HG02981 (cell line): ENCODE measurements around the gene GOLGA7B.

Experiments
- ATAC-seq: cut with Tn5 transposase; IDR thresholded peaks from one replicate; pipeline ENCODE4 v1.9.1; 2021; ENCODE audit warnings: mild to moderate bottlenecking, moderate library complexity; ENCODE audit not compliant: unreplicated experiment

Gene GOLGA7B

DNA sequence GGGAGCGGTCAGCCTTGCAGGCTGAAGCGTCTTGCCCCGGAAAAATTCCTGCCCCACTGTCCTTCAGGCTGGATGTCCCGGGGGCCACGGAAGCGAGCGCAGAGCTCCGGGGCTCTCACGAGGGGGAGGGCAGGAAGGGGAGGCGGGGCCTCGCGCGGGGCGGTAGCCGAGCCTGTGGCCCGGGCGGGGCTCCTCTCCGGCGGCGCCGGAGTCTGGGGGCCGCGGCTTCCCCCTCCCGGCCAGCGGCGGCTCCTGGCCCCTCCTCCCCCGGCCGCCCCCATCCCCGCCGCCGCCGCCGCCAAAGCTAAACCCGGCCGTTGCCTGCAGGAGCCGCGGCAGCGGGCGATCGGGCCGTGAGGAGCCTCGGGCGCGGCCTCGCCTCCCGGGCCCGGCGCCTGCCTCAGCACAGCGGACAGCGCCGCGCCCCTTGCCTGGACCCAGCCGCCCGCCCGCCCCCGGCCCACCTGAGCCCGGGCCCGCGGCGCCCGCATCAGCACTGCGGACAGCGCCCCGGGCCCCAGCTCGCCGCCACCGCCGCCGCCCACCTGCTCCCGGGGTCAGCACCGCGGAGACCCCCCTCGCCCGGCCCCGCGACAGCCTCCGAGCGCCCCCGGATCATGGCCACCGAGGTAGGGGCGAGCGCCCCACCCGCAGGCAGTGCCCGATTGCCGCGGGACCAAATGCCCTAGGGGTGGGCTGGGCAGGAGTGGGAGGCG, at the start of gene GOLGA7B:
GOLGA7B (plus strand) TSS at position 157 of the 716 bp plus-strand sequence; CDS start at position 618, 461 bp downstream.
- ATAC-seq: peak; percentile 69

DNA sequence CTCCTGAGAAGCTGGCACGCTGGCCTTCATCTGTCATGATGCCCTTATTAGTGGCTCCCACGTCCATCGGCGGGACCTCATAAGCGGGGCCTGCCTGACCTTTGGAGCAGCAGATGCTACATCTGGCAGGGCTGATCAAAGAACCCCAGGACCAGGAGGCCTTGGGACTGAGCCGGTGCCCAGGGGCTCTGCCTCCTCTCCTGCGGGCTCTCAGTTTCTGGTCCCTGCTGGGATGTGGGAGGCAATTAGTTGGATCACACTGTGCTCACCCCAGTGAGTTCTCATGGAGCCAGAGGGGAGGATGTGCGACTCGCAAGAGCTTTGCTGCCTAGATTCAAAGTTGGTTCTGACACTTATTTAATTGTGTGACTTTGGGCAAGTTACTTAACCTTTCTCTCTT, 49.2 kb upstream of the GOLGA7B start:
- no peak for ATAC-seq

DNA sequence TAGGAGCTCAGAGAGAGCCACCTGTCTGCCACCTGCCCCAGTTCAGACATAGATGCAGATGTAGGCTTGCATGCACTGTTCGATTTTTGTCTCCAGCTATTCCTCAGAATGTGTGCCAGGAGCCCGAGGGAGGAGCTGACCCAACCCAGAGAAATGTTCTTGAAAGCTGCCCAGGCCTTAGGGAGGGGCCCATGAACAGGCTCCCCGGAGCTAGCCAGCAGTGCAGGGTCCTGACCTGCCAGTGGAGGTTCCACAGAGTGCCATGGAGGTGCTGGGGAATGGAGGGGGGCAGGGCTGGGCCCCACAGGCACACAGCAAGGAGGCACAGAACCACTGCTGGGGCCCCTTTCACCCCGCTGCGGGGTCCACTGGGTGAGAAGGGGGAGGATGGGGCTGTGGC, 48.2 kb upstream of the GOLGA7B start:
- ATAC-seq: no peak

DNA sequence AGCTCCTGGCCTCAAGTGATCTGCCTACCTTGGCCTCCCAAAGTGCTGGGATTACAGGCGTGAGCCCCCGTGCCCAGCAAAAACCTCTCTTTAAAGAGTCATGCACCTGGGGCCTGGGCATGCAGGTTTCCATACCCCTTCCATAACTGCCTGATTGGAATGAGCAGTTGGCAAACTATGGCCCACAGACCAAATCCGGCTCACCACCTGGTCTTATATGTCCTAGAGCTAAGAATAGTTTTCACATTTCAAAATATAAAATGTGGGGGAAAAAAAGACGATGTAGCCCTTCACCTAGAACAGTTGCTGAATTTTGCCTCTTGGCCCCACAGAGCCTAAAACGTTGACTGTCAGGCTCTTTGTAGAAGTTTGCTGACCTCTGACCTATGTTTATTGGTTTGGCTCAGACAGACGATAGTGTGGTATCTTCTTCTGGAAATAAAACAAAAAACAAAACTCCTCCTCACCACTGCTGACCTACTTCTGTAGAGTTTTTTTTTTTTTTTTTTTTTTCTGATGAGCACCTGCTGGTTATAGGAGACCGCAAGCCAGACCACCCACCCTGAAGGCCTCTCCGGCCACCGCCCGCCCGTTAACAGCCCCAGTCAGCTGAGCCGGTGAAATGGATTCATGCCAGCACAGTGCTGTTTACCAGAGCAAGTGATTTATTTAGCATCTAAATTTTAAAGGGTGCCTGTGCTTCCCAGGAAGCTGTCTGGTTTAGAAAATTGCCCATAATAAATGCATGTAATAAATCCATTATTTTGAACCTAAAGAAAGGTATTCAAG, 44.4 kb upstream of the GOLGA7B start:
- no peak for ATAC-seq

DNA sequence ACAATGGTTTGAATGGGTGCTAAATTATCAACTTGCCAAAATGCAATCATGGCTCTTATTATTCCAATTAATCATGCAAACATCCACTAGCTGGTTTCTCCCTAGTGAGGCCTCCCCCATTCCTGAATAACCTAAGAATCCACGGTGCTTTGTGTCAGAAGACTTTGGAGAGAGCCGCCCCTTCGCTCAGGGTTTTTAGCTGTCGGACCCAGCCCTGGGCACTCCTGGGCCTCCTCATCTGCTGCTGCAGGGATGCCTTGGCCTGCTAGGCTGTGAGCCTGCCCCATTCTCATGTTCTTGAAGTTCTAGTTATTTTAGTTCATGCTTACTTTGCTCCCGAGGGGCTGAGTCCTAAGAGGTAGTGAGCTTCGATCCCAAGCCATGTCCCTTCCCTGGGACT, 43.7 kb upstream of the GOLGA7B start:
- ATAC-seq: no peak

DNA sequence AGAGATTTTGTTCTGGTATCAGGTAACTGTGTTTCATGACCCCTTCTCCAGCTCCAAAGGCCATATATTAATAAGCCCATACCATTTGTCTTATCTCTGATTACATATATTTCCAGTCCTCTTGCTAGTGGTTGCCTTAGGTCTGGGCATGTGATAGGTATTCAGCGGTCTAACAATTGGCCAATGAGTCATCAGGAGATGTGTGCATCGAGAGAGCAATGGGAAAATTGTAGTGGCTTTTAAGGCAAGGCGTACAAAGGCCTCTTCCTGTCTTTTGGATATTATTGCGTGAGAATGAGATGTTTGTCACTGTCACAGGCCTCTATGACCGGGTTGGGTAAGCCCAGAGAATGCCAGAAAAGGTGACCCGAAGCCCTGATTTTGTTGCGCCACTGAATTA, 39.2 kb upstream of the GOLGA7B start:
- ATAC-seq: no peak

DNA sequence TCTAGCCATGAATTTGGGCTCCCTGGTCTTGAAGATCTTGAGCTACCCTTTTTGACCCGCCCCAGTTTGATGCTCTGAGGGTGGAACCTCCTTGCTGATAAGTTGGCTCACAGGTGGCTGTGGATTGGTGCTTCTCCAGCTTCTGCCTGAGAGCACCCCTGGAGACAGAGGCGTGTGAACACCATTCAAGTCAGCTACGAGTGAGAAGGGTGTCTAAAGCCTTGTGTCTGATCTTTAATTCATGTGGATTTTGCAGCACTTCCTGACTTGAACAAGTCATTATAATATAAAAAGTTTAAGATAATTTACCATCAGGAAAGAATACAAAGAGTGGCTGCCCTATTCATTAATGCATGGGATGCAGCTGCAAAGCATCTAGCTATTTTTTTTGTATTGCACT, 37.7 kb upstream of the GOLGA7B start:
- no peak for ATAC-seq

DNA sequence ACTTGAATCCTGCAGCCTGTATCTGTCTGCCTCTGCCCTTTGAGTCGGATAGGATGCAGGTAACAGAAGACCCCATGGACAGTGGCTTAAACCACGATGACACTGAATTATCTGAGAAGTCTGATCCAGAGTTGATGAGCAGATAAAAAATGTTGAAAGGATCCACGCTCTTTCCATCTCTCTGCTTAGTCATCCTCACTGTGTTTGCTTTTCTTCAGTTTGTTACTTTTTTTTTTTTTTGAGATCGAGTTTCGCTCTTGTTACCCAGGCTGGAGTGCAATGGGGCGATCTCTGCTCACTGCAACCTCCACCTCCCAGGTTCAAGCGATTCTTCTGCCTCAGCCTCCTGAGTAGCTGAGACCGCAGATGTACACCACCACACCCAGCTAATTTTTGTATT, 36.9 kb upstream of the GOLGA7B start:
- ATAC-seq: no peak

DNA sequence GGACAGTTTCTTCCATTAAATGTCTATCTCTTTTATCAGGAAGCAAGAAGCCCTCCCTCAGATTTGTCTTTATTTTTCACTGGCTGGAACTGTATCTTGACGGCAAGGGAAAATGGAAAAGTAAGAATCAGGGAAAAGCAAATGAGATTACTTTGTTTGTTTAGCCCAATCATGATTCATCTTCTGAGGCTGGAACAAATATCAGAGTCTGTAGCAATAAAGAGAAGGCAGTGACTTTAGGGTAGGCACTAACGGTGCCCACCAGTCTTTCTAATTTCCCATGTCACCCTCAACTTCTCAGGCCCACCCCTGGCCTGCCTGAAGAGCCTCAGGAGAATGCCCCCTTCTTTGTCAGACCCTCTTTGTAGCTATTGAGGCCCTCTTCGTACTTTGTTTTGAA, 36.3 kb upstream of the GOLGA7B start:
- ATAC-seq: no peak

DNA sequence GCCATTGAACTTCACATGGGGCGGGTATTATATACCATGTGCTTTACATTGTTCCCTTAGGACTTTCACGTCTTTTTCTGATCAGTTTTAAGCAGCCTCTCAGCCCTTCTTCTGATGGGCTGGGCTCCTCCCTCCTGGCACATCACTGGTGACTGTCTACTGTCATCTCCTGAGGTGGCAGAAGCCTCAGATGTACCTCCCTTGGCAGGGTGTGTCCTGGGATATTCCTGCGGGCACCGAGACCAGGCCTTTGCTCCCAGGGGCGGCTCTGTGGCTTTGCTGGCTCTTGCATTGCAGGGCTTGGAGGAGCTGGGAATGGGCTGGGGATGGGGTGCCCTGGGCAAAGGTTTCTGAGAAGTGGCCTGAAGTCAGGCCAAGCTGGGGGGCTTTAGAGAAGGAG, 34.6 kb upstream of the GOLGA7B start:
- no peak for ATAC-seq

DNA sequence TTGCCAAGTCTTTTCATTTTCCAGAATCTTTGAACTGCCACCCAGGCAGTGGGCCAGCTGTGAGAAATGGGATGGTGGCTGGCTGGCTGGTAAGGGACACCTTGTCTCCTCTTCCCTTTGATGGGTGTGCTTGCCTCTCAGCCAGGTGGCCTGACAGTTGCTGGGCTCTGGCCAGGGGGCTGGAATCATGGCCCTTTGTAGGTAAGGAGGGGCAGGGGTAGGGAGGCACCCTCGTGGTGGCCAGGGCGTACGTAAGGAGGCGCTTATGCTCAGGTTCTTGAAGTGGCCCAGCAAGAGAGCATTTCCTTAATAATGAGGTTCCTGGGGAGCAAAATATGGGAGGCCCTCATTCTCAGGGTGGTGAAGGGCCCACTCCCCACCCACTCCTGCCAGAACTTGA, 33.0 kb upstream of the GOLGA7B start:
- no peak for ATAC-seq

DNA sequence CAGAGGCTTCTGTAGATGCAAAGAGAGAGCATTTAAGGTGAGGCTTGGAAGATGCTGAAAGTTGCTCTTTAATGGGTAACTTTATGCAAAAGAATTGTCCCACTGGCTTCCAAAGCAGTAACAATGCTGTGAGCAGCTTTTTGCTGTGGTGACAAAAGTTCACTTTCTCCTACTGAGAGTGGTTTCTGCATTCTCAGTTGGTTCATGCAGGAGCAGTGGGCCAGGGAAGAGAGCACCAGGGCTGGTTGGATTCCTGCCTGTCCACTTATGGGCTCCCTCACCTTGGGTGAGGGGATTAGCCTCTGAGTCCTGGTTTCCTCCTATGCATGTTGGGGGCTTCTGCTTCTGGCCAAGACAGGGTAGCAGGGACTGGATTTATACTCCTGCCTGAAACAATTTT, 31.1 kb upstream of the GOLGA7B start:
- no peak for ATAC-seq

DNA sequence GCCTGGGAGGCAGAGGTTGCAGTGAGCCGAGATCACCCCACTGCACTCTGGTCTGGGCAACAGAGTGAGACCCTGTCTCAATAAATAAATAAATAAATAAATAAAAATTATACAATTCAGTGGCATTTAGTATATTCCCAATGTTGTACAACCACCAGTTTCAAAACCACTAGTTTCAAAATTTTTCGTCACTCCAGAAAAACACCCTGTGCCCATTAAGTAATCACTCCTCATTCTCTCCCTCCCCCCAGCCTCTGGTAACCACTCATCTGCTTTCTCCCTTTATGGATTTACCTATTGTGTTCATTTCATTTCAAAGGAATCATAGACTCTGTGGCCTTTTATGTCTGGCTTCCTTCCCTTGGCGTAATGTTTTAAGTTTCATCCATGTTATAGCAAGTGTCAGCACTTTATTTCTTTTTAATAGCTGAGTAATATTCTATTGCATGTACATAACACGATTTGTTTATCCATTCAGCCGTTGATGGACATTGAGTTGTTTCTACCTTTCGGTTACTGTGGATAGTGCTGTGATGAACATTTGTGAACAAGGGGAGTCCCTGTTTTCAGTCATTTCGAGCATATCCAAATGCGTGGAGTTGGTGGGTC, 29.4 kb upstream of the GOLGA7B start:
- no peak for ATAC-seq

DNA sequence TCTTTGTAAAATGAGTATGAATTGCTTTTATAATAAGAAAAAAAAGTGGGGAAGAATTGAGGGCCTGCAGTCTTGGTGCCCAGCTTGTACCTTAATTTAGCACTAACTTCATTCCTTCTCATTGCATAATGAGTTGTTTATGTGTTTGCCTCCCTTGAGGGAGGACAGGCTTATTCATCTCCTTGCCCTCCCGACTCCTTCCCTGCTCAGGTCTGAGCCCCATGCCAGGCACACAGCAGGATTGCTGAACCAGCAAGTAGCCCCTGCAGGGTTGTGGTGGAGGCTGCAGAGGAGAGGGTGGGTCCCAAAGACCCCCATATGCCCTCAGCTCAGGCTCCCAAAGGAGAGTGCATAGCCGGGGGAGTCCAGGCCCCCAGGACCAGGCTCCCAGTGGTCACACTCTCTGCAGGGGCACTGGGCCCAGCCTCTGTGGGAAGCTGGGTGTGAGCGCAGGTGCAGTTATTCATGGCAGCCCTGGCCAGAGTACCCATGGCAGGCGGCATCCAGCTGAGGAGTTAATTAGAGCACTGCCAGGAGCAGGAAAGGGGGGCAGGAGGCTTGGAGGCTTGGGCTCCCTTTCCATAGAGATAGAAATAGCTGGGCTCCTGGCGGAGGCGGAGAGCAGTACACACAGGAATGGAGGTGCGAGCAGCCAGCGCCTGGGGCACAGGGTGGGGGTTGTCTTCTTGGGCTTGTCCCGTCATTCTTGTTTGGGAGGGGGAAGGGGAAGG, 28.2 kb upstream of the GOLGA7B start:
- ATAC-seq: no peak

DNA sequence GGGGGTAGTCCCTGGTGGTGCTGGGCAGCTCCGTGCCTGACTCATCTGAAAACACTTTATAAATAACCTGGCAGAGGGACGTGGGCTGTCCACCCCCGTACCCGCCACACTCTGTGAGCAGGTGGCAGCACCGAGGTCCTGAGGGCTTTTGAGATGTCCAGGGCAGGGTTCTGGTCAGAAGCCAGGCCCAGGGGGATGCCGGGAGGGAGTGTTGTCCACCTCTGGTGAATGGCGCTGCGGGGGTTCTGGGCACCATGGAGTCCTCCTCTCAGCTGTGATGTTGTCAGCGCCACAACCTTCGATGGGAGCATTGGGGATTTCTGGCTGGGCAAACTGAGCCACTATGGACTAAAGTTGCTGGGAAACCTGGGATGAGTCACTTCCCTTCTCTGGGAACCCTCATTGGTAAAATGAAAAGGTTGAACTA, 27.4 kb upstream of the GOLGA7B start:
- ATAC-seq: no peak

DNA sequence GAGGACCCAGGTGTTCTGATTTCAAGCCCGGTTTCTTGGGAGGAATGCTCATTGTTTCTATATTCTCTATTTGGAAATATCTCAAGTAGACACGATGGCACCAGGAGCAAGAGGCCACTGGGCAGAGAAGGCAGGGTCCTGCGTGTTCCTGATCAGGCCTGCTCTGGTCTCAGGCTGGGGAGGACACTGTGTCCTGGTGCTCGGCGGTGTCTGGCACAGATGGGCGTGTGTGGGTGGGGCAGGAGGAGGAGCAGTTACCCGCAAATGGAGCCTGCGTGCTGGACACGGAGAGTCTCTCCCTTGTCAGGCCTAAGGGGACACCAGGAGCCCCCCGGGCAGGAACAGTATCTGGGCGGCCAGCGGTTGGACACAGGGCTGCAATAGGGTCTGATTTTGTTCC, 25.9 kb upstream of the GOLGA7B start:
- ATAC-seq: no peak

DNA sequence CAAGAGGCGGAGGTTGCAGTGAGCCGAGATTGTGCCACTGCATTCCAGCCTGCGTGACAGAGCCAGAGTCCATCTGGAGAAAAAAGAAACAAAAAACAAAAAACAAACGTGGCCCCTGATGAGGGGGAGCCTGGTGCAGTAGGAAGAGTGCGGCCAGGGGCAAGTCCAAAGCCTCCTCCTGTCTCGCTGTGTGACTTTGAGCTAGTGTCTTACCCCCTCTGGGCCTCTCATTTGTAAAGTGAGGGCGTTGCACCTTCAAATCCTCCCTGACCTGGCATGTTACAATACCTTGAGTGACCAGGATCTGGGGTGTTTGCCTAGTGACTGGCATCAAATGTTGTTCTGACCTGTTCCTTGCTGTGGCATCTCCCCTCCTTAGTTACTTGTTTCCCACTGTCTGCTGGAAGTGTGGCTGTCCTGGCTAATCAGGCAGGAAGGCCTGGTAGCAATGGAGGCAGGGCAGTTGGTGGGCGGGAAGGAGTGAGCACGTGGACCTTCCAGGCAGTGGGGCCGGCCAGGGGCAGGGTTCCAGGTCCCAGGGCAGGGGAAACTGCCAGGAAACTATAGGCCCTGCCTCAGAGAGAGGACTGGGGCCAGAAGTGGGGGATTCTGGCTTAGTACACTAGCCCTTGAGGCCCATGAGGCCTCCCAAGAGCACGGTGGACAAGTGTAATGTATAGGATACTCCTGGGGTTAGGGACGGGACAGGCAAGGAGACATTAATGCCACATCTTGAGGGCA, 24.5 kb upstream of the GOLGA7B start:
- ATAC-seq: no peak

DNA sequence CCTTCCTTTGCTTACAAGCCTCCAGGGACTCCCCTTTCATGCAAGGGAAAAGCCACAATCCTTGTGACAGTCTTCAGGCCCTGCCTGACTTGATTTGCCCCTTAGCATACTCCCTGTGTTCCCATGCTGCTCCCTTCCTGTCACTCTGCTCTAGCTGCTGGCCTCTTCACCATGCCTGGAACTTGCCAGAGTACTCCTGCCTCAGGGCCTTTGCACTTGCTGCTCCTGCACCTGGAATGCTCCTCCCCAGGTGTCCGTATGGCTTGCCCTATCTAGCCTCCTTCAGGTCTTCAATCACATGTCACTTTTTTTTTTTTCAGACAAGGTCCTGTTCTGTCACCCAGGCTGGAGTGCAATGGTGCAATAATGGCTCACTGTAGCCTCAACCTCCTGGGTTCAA, 22.8 kb upstream of the GOLGA7B start:
- no peak for ATAC-seq

DNA sequence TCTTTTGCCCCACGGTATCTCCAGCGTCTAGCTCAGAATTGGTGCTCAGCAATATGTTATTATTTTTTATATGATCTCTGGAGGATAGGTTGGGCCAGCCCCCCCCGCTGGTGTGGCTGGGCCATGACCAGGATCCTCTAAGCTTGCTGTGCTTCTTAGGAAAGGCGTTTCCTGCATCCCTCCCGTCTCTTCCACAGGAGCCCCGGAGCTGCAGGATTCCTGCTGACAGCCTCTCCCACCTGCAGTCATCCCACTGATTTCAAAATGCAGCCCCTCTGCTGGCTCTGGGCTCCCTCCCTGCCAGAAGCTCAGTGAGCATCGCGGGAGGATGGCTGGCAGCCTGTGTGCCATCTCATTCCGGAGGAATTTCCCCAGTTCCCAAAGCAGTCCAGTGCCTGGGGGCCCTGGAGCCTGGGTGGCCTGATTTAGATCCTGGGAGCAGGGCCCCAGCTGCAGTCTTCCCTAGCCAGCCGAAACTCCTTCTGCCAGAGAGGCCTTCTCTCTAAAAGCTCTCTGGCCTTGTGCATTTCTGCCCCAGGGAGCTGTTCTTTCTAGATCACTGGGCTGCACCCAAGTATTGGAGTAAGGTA, 21.8 kb upstream of the GOLGA7B start:
- ATAC-seq: no peak

DNA sequence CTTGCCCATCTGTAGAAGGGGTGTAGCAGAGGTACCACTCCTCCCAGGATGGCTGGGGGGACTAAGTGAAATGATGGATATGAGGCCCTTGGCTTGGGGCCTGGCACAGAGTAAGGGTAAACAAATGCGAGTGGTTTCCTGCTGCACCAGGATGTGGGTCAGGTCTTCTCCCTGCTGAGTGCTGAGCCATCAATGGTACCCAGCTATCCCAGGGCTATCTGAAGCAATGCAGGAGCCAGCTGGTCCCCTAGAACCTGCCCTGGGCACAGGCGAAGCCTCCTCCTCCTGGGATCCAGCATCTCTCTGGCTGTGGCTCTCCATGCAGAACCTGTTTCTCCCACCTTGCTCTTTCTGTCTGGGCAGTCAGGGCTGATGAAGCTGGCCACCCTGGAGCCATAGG, 20.9 kb upstream of the GOLGA7B start:
- ATAC-seq: no peak
